ENCODE data around the gene COLEC12. TPM values are rescaled to one million over a fixed set of nuclear protein-coding genes. Genes with fewer than 3 reads are reported as not detected.
"Not testable (repeated sequence)": the region's sequence is repeated elsewhere in the genome, so short reads cannot be mapped to it uniquely, and the experiment has no call there.

COLEC12 gene
- total RNA-seq, 1 donor from 2014 or later, result 9.1 TPM

GRCh38 chr18:319720-320119 is 180.8 kb downstream of the COLEC12 start:
- intact Hi-C loops (cut with DNase I), result no loop called here
- ATAC-seq (ENCODE audit: poor library complexity) (no peak), DNase-seq (no peak)

- DNase-seq (no peak), ATAC-seq (ENCODE audit: poor library complexity) (no peak)
- intact Hi-C loops (cut with DNase I), result no loop called here
These were observed 181.7 kb downstream of the COLEC12 start for GRCh38 chr18:318791-319291.

- no peak for DNase-seq
- intact Hi-C loops (cut with DNase I), result no loop called here
- no peak for ATAC-seq (ENCODE audit: poor library complexity)
These were observed 182.9 kb downstream of the COLEC12 start for GRCh38 chr18:317618-318017.

GRCh38 chr18:316393-316792 is 184.1 kb downstream of the COLEC12 start:
- DNase-seq (no peak), ATAC-seq (ENCODE audit: poor library complexity) (no peak)
- intact Hi-C loops (cut with DNase I), result no loop called here

GRCh38 chr18:313931-314330 is 186.6 kb downstream of the COLEC12 start:
- intact Hi-C loops (cut with DNase I), result no loop called here
- ATAC-seq (ENCODE audit: poor library complexity), result no peak
- DNase-seq, result no peak

GRCh38 chr18:312415-312814 is 188.1 kb downstream of the COLEC12 start:
- ATAC-seq (ENCODE audit: poor library complexity) (no peak), DNase-seq (no peak)
- intact Hi-C loops (cut with DNase I), result no loop called here

- intact Hi-C loops (cut with DNase I), result no loop called here
- DNase-seq, result no peak
These were observed 190.5 kb downstream of the COLEC12 start for GRCh38 chr18:310042-310441.

GRCh38 chr18:308086-308485 is 192.4 kb downstream of the COLEC12 start:
- ATAC-seq (ENCODE audit: poor library complexity); intact Hi-C loops (cut with DNase I); DNase-seq: not testable (repeated sequence)

More at GRCh38 chr18:310042-310441, 190.5 kb downstream of the COLEC12 start:
- ATAC-seq (ENCODE audit: poor library complexity), result no peak

- ATAC-seq (ENCODE audit: poor library complexity) (no peak), DNase-seq (no peak)
- intact Hi-C loops (cut with DNase I), result no loop called here
These were observed 193.8 kb downstream of the COLEC12 start for GRCh38 chr18:306608-307255.

GRCh38 chr18:305003-305501 is 195.4 kb downstream of the COLEC12 start:
- intact Hi-C loops (cut with DNase I), result no loop called here
- DNase-seq (no peak), ATAC-seq (ENCODE audit: poor library complexity) (no peak)

- no peak for DNase-seq
- intact Hi-C loops (cut with DNase I), result no loop called here
- ATAC-seq (ENCODE audit: poor library complexity), result no peak
These were observed 196.9 kb downstream of the COLEC12 start for GRCh38 chr18:303607-304006.

GRCh38 chr18:303011-303410 is 197.5 kb downstream of the COLEC12 start:
- no peak for DNase-seq
- intact Hi-C loops (cut with DNase I), result no loop called here
- no peak for ATAC-seq (ENCODE audit: poor library complexity)

- DNase-seq (no peak), ATAC-seq (ENCODE audit: poor library complexity) (no peak)
- intact Hi-C loops (cut with DNase I), result no loop called here
These were observed 198.4 kb downstream of the COLEC12 start for GRCh38 chr18:302097-302496.

- intact Hi-C loops (cut with DNase I), result no loop called here
- ATAC-seq (ENCODE audit: poor library complexity) (no peak), DNase-seq (no peak)
These were observed 202.6 kb downstream of the COLEC12 start for GRCh38 chr18:297936-298335.

GRCh38 chr18:295756-296490 is 204.6 kb downstream of the COLEC12 start:
- intact Hi-C loops (cut with DNase I), result no loop called here
- no peak for DNase-seq
- no peak for ATAC-seq (ENCODE audit: poor library complexity)

GRCh38 chr18:294566-294965 is 205.9 kb downstream of the COLEC12 start:
- DNase-seq (no peak), ATAC-seq (ENCODE audit: poor library complexity) (no peak)
- intact Hi-C loops (cut with DNase I), result no loop called here

- DNase-seq, result no peak
- peak; percentile 55 for ATAC-seq (ENCODE audit: poor library complexity)
- intact Hi-C loops (cut with DNase I), result no loop called here
These were observed 207.0 kb downstream of the COLEC12 start for GRCh38 chr18:293536-293935.

- no peak for DNase-seq
- ATAC-seq (ENCODE audit: poor library complexity), result no peak
- intact Hi-C loops (cut with DNase I), result no loop called here
These were observed 208.2 kb downstream of the COLEC12 start for GRCh38 chr18:292271-292670.

- DNase-seq; ATAC-seq (ENCODE audit: poor library complexity): not testable (repeated sequence)
- intact Hi-C loops (cut with DNase I), result loop anchor here (5.0 kb wide), 1 partner anchor 327 kb away; no protein-coding TSS in a partner anchor
These were observed 210.5 kb downstream of the COLEC12 start for GRCh38 chr18:289970-290369.

GRCh38 chr18:289026-289425 is 211.5 kb downstream of the COLEC12 start:
- DNase-seq (no peak), ATAC-seq (ENCODE audit: poor library complexity) (no peak)
- intact Hi-C loops (cut with DNase I), result loop anchor here (5.0 kb wide), 1 partner anchor 328 kb away; no protein-coding TSS in a partner anchor

All from Right ventricle myocardium superior (tissue), 1 donor.